Neural cell (in vitro differentiated cells): ENCODE measurements around the gene GNAT2. TPM values are rescaled to one million over a fixed set of nuclear protein-coding genes. Genes with fewer than 3 reads are reported as not detected.

ENCODE experiments used
- H2AFZ ChIP-seq: fragments of 200-600, 300-800 bp; sonication (generic), shearing (Covaris generic); 2 replicates; pipeline ENCODE4 v1.6.0; 2014; ENCODE audit warnings: low read depth, mild to moderate bottlenecking, antibody characterized with exemption, low read length, moderate library complexity
- H3F3A ChIP-seq: fragments of 200-600 bp; shearing (Covaris generic); 2 replicates; pipeline ENCODE4 v1.6.1; 2016; ENCODE audit warnings: mild to moderate bottlenecking, moderate library complexity, mixed read lengths, antibody characterized with exemption, low read length; ENCODE audit not compliant: insufficient read depth, poor library complexity, severe bottlenecking
- H3K27ac ChIP-seq: fragments of 200-600, 300-800 bp; sonication (generic), shearing (Covaris generic); 2 replicates; pipeline ENCODE4 v1.5.1; 2014; ENCODE audit warnings: mild to moderate bottlenecking, low read length, moderate library complexity
- H3K27me3 ChIP-seq: fragments of 300-800, 200-600 bp; sonication (generic), shearing (Covaris generic); 2 replicates; pipeline ENCODE4 v1.6.0; 2014; ENCODE audit warnings: mild to moderate bottlenecking, low read depth, low read length, moderate library complexity; ENCODE audit not compliant: insufficient read depth
- H3K36me3 ChIP-seq: fragments of 300-800, 200-600 bp; sonication (generic), shearing (Covaris generic); 2 replicates; pipeline ENCODE4 v1.5.1; 2014; ENCODE audit warnings: mild to moderate bottlenecking, antibody characterized with exemption, low read length, moderate library complexity; ENCODE audit not compliant: insufficient read depth
- H3K4me2 ChIP-seq: fragments of 300-800, 200-600 bp; sonication (generic), shearing (Covaris generic); 2 replicates; pipeline ENCODE4 v1.6.0; 2014; ENCODE audit warnings: mild to moderate bottlenecking, low read length
- H3K4me3 ChIP-seq: fragments of 300-800, 200-600 bp; sonication (generic), shearing (Covaris generic); 2 replicates; pipeline ENCODE4 v1.5.1; 2014; ENCODE audit warnings: mild to moderate bottlenecking, low read length, moderate library complexity
- H3K79me2 ChIP-seq: fragments of 200-600 bp; shearing (Covaris generic); replicated peaks from 2 replicates; pipeline ENCODE4 v1.6.0; 2014; ENCODE audit warnings: mild to moderate bottlenecking, low read length, moderate library complexity; ENCODE audit not compliant: insufficient read depth
- H3K9ac ChIP-seq: fragments of 300-800, 200-600 bp; sonication (generic), shearing (Covaris generic); 2 replicates; pipeline ENCODE4 v1.6.1; 2016; ENCODE audit warnings: mild to moderate bottlenecking, low read length, mixed read lengths
- H3K9me2 ChIP-seq: fragments of 200-600 bp; shearing (Covaris generic); 2 replicates; pipeline ENCODE4 v1.6.1; 2016; ENCODE audit warnings: mild to moderate bottlenecking, low read length, mixed read lengths; ENCODE audit not compliant: insufficient read depth
- H3K9me3 ChIP-seq: fragments of 200-600, 300-800 bp; sonication (generic), shearing (Covaris generic); 2 replicates; pipeline ENCODE4 v1.6.1; 2016; ENCODE audit warnings: mild to moderate bottlenecking, mixed run types, low read length, moderate library complexity, mixed read lengths
- H4K20me1 ChIP-seq: fragments of 200-600 bp; shearing (Covaris generic); 2 replicates; pipeline ENCODE4 v1.6.1; 2016; ENCODE audit warnings: mild to moderate bottlenecking, mixed run types; ENCODE audit not compliant: insufficient read depth
- EP300 ChIP-seq: fragments of 450-650 bp; conservative IDR thresholded peaks from 2 replicates; pipeline ENCODE4 v1.6.1; 2014; ENCODE audit warnings: antibody characterized with exemption, mild to moderate bottlenecking, moderate library complexity; ENCODE audit not compliant: poor library complexity, severe bottlenecking
- EZH2 ChIP-seq: fragments of 200-600, 300-800 bp; shearing (Covaris generic), sonication (generic); IDR thresholded peaks from 2 replicates; pipeline ENCODE4 v1.6.1; 2014; ENCODE audit warnings: antibody characterized with exemption, low read length, borderline replicate concordance, mild to moderate bottlenecking; ENCODE audit not compliant: insufficient read depth, poor library complexity, severe bottlenecking
- MXI1 ChIP-seq: fragments of 450-650 bp; conservative IDR thresholded peaks from 2 replicates; pipeline ENCODE4 v1.6.1; 2014; ENCODE audit warnings: antibody characterized with exemption, mild to moderate bottlenecking; ENCODE audit not compliant: poor library complexity, severe bottlenecking
- POLR2AphosphoS5 ChIP-seq: IDR thresholded peaks from 2 replicates; pipeline ENCODE4 v1.6.1; 2012
- RAD21 ChIP-seq: fragments of 450-650 bp; conservative IDR thresholded peaks from 2 replicates; pipeline ENCODE4 v1.6.1; 2014; ENCODE audit warnings: antibody characterized with exemption, mild to moderate bottlenecking, moderate library complexity
- SMC3 ChIP-seq: fragments of 450-650 bp; conservative IDR thresholded peaks from 2 replicates; pipeline ENCODE4 v1.6.1; 2014; ENCODE audit warnings: antibody characterized with exemption, mild to moderate bottlenecking, moderate library complexity; ENCODE audit not compliant: poor library complexity
- TAF1 ChIP-seq: IDR thresholded peaks from 2 replicates; pipeline ENCODE4 v1.6.1; 2012; ENCODE audit warnings: low read depth
- polyA plus RNA-seq: library from polyadenylated mRNA; depleted of rRNA; stranded (reverse); fragments of >200 nt; gene quantifications from 2 replicates; pipeline ENCODE4 v1.2.3, GENCODE V29; 2014
- TF ChIP-seq, protein P1 (sequence below): IDR thresholded peaks from 2 replicates; pipeline ENCODE4 v1.6.1; 2012; ENCODE audit warnings: borderline replicate concordance
- TF ChIP-seq, protein P2 (sequence below): fragments of 450-650 bp; IDR thresholded peaks from 2 replicates; pipeline ENCODE4 v1.5.1; 2014; ENCODE audit warnings: antibody characterized with exemption, mild to moderate bottlenecking, moderate library complexity; ENCODE audit not compliant: poor library complexity, severe bottlenecking

The GNAT2 gene
- polyA plus RNA-seq, 1 donor from 2014 or later: 1.5 TPM

DNA sequence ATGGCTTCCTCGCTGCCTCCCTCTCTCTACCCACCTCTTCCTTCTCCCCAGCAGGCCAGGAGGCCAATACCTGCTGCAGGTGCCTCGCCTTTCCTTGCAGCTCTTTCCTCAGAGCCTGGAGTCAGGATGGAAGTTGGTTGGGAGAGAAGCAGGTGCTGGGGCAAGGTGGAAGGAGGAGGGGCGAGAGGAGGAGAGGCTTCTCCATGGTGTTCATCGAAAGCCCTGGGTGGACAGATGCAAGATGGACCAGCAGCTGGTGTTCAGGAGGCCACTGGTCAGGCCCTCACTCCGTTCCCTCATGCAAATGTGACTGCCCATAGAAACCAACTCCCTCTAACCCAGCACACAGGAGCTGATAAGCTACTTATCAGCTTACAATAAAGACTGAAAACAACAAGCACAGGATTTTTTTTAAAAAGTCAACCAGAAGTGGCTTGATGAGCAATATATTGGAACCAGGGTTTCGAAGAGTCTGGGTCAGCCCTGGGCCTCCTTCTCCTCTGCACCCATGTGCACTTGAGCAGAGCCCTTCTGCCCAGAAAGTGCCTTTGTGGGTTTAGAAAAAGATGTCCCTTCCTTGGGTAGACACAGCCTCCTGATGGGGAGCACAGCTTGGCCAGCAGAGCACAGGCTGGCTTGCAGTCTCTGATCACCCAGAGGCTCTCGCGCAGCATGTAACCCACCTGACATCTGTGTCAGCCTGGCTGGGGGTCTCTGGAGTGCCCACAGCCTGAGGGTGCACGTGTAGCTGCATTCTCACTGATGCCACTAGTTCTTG lies 19.8 kb upstream of the GNAT2 start:
- Histone ChIP-seq H3K27ac (no peak overlapping the region), H4K20me1 (no peaks in the 10 kb centered on the region), H3F3A (no peaks in the 10 kb centered on the region), H3K79me2 (no peaks in the 10 kb centered on the region), H2AFZ (no peak overlapping the region), H3K36me3 (no peaks in the 10 kb centered on the region), H3K4me3 (no peak overlapping the region), H3K9me3 (no peaks in the 10 kb centered on the region), H3K4me2 (no peak overlapping the region), H3K9me2 (no peaks in the 10 kb centered on the region), H3K27me3 (no peaks in the 10 kb centered on the region), H3K9ac (no peak overlapping the region)
- TF ChIP-seq EZH2 (no peak), SMC3 (no peak), RAD21 (no peak), TAF1 (no peak)
- TF ChIP-seq, protein P1, sequence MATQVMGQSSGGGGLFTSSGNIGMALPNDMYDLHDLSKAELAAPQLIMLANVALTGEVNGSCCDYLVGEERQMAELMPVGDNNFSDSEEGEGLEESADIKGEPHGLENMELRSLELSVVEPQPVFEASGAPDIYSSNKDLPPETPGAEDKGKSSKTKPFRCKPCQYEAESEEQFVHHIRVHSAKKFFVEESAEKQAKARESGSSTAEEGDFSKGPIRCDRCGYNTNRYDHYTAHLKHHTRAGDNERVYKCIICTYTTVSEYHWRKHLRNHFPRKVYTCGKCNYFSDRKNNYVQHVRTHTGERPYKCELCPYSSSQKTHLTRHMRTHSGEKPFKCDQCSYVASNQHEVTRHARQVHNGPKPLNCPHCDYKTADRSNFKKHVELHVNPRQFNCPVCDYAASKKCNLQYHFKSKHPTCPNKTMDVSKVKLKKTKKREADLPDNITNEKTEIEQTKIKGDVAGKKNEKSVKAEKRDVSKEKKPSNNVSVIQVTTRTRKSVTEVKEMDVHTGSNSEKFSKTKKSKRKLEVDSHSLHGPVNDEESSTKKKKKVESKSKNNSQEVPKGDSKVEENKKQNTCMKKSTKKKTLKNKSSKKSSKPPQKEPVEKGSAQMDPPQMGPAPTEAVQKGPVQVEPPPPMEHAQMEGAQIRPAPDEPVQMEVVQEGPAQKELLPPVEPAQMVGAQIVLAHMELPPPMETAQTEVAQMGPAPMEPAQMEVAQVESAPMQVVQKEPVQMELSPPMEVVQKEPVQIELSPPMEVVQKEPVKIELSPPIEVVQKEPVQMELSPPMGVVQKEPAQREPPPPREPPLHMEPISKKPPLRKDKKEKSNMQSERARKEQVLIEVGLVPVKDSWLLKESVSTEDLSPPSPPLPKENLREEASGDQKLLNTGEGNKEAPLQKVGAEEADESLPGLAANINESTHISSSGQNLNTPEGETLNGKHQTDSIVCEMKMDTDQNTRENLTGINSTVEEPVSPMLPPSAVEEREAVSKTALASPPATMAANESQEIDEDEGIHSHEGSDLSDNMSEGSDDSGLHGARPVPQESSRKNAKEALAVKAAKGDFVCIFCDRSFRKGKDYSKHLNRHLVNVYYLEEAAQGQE: no peak

DNA sequence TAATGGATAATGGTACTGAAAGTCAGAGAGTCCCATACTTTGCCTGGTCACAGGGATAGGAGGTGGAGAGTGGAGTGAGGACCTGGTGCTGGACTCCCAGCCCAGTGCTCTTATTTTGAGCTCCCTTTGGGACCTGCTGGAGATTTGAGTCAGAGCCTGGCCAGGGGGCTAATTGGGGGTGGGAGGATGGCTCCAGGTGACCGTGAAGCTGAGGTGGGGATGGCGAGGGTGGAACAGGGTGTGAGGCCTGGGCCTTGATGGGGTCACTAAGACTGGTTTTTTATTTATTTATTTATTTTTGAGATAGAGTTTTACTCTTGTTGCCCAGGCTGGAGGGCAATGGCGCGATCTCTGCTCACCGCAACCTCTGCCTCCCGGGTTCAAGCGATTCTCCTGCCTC lies 18.0 kb upstream of the GNAT2 start:
- Histone ChIP-seq H3K4me3 (no peak overlapping the region), H3K27ac (no peak overlapping the region), H3K9me2 (no peaks in the 10 kb centered on the region), H3F3A (no peaks in the 10 kb centered on the region), H3K4me2 (no peak overlapping the region), H3K27me3 (no peaks in the 10 kb centered on the region), H3K79me2 (no peaks in the 10 kb centered on the region), H4K20me1 (no peaks in the 10 kb centered on the region), H2AFZ (no peak overlapping the region), H3K36me3 (no peaks in the 10 kb centered on the region), H3K9ac (no peak overlapping the region), H3K9me3 (no peaks in the 10 kb centered on the region)
- TF ChIP-seq EP300 (no peak), RAD21 (no peak), TAF1 (no peak), MXI1 (no peak), EZH2 (no peak), SMC3 (no peak), POLR2AphosphoS5 (no peak)
- TF ChIP-seq, protein P1: no peak
- TF ChIP-seq, protein P2, sequence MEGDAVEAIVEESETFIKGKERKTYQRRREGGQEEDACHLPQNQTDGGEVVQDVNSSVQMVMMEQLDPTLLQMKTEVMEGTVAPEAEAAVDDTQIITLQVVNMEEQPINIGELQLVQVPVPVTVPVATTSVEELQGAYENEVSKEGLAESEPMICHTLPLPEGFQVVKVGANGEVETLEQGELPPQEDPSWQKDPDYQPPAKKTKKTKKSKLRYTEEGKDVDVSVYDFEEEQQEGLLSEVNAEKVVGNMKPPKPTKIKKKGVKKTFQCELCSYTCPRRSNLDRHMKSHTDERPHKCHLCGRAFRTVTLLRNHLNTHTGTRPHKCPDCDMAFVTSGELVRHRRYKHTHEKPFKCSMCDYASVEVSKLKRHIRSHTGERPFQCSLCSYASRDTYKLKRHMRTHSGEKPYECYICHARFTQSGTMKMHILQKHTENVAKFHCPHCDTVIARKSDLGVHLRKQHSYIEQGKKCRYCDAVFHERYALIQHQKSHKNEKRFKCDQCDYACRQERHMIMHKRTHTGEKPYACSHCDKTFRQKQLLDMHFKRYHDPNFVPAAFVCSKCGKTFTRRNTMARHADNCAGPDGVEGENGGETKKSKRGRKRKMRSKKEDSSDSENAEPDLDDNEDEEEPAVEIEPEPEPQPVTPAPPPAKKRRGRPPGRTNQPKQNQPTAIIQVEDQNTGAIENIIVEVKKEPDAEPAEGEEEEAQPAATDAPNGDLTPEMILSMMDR: no peak
